ENCODE data around the gene NEK5. TPM values are rescaled to one million over a fixed set of nuclear protein-coding genes. Genes with fewer than 3 reads are reported as not detected.
"Not testable (repeated sequence)": the region's sequence is repeated elsewhere in the genome, so short reads cannot be mapped to it uniquely, and the experiment has no call there.

Gene NEK5
- total RNA-seq, 1 experiment from 2014 or later = not detected

DNA sequence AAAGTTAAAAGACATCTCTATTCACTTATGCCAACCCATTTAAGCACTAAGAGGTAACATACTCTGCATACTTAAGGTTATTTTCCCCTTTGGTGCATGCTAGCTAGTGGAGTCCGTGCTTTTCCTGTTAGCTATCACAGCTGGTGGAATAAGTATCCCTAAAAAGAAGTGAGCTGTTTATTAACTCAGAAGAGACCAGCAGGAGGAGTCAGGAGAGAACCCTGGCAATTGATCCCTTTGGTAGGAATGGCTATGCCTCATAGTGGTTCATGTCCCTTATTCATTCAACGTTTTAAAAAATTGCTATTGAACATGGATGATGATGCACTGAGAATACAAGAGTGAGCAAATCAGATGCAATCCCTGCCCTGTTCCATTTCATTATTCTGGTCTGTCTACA is 12.4 kb upstream of the NEK5 start:
- DNase-seq (ENCODE audit: low read depth) = peak; percentile 20

- no peak for DNase-seq (ENCODE audit: low read depth)
These were observed 8.6 kb upstream of the NEK5 start for GRCh38 chr13:52137489-52137888.

- DNase-seq (ENCODE audit: low read depth) = no peak
These were observed 7.9 kb upstream of the NEK5 start for GRCh38 chr13:52136763-52137162.

GRCh38 chr13:52130641-52131040 is 1.8 kb upstream of the NEK5 start:
- DNase-seq (ENCODE audit: low read depth) = no peak

- DNase-seq (ENCODE audit: low read depth) = peak; percentile 58
These were observed 830 bp downstream of the NEK5 start for GRCh38 chr13:52127783-52128702.

DNA sequence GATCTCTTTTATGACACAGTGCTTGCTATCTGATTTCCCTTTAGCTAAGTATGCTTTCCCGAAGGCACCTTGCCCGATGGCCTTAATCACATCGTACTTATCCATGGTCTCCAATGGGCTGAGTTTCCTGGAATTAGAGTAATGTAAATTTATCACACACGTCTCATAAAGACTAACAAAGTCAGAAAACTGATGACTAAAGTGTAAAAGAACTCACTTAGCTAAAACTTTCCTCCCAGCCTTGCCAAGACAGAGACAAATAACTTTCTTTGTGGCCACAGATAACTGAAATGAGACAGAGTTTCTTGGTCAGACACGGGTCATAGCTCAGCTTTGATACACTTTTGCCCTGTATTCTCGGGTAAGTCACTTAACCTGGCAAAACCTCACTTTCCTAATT is 1.5 kb downstream of the NEK5 start:
- DNase-seq (ENCODE audit: low read depth) = no peak

DNA sequence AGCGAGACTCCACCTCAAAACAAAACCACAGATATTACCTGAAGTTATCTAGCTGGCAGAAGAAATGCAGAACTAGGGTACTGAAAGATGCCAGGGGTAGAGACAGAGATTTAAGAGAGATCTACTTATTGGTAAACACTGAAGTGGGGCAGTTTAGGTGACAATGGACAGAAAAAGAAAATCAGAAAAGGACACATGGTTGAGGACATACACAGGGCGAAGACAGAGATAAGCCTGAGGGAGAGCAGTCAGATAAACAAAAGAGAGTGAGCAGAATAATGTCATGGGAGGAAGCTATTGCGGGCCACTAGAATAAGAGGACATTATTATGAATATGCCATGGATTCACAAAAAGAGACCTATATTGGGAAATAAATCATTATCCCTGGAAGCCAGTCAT is 3.3 kb downstream of the NEK5 start:
- DNase-seq (ENCODE audit: low read depth) = no peak

DNA sequence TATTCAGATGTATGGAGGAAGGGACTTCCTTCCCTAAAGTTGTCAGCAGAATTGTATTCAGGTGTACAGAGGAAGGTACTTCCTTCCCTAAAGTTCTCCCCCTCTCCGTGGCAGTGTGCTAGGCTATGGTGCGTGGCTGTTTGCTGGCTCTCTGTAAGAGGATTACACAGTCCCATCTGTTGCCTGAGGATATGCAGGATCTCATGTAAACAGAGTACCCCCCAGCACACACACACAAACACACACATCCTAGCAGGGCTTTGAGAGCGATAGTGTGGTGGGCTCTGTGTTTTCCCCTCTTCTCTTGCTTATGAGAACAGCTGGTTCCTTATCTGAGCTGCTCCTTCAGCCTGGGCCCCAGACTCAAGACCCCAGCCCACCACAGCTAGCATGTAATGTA is 10.3 kb downstream of the NEK5 start:
- DNase-seq (ENCODE audit: low read depth) = no peak

- DNase-seq (ENCODE audit: low read depth) = no peak
These were observed 10.8 kb downstream of the NEK5 start for GRCh38 chr13:52118095-52118494.

DNA sequence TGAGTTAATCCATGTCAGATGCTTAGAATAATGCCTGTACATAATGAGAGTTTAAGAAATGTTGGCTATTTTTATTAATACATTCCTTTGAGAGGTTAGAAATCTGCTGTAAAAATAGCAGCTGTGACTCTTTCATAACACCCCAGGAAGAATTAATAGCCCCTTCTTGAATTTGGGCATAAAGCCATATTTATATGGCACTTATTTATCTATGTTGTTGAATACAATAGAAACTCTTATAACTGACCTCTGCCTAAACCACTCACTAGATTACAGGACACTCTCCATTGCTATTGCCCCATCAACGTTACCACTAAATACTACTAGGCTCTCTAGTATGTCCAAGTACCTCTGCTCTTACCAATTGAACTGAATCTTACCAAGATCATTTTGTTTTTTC is 16.3 kb downstream of the NEK5 start:
- no peak for DNase-seq (ENCODE audit: low read depth)

- no peak for DNase-seq (ENCODE audit: low read depth)
These were observed 19.7 kb downstream of the NEK5 start for GRCh38 chr13:52109116-52109670.

DNA sequence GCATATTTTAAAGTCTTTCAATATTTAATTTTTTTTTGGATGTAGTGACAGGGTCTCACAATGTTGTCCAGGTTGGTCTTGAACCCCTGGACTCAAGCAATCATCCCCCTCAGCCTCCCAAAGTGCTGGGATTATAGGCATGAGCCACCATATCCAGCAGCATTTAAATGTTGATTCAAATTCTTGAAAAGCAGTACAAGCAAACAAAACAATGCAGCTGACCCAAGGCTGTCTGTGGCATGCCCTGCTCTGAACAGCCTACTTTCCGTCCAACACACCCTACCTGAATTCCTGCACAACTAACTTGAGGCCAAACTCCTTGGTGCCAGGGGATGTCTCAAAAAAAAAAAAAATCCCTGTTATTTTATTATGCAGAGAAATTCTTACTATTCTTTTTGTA is 23.0 kb downstream of the NEK5 start:
- DNase-seq (ENCODE audit: low read depth) = no peak

DNA sequence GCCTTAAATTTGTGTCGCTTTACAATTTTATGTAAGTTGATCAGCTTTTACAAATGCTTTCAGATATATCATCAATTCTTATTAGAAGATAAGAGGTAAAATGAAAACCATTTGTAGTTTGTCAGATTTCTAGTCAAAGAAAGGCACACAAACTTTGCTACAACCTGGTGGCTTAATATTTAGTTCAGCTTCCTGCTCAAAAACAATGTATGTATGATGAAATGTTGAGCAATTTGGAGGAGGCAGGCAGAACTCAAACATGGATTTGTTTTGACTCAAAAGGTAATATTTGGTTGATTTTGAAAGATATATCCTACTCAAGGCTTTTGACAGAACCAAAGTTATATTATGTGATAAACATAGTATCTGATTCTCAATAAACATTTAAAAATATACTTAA is 24.2 kb downstream of the NEK5 start:
- DNase-seq (ENCODE audit: low read depth) = no peak

- no peak for DNase-seq (ENCODE audit: low read depth)
These were observed 25.5 kb downstream of the NEK5 start for GRCh38 chr13:52103386-52103785.

DNA sequence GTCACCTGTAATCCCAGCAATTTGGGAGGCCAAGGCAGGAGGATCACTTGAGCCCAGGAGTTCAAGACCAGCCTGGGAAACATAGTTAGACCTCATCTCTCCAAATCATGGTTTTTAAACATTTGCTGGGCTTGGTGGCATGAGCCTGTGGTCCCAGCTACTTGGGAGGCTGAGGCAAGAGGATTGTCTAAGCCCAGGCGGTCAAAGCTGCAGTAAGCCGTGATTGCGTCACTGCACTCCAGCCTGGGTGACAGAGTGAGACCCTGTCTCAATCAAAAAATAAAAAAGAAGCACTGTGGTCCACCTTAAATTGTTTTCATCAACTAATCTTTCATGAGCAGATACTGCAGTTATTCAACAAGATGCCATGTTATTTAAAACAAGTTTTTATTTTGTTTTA is 26.4 kb downstream of the NEK5 start:
- DNase-seq (ENCODE audit: low read depth) = not testable (repeated sequence)

DNA sequence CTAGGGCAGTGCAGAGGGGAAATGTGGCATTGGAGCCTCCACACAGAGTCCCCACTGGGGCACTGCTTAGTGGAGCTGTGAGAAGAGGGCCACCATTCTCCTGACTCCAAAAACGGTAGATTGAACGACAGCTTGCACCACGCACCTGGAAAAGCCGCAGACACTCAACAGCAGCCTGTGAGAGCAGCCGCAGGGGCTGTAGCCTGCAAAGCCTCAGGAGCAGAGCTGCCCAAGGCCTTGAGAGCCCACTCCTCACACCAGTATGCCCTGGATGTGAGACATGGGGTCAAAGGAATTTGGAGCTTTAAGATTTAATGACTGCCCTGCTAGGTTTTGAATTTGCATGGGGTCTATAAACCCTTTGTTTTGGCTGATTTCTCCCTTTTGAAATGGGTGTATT is 31.7 kb downstream of the NEK5 start:
- DNase-seq (ENCODE audit: low read depth) = no peak

DNA sequence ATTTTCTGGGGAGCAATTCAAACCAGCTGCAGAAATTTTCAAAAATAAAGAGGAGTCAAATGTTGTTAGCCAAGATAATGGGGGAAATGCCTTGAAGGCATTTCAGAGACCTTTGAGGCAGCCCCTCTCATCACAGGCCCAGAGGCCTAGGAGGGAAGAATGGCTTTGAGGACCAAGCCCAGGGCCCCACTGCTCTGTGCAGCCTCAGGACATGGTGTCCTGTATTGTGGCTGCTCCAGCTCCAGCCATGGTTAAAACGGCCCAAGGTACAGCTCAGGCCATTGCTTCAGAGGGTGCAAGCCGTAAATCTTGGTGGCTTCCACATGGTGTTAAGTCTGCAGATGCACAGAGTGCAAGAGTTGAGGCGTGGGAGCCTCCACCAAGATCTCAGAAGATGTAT is 32.1 kb downstream of the NEK5 start:
- DNase-seq (ENCODE audit: low read depth) = no peak

- no peak for DNase-seq (ENCODE audit: low read depth)
These were observed 32.8 kb downstream of the NEK5 start for GRCh38 chr13:52096062-52096461.

- no peak for DNase-seq (ENCODE audit: low read depth)
These were observed 36.8 kb downstream of the NEK5 start for GRCh38 chr13:52092087-52092486.

DNA sequence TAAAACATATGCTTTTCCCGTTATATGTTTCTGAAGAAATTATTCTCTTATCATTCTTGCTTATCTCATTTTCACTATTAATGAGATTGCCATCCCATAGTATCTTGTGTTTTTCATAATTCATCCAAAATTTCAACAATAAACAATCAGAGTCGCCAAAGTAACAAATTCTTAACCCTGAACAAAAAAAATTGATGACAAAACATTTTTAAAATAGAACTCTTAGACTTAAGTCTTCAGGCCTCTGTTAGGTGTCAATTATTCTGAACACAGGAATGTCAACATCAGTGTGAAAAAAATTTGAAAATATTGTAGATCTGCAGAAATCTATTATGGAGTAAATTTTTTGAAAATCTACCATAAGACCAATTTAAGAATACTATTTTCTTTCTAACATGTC is 37.4 kb downstream of the NEK5 start:
- DNase-seq (ENCODE audit: low read depth) = no peak

DNA sequence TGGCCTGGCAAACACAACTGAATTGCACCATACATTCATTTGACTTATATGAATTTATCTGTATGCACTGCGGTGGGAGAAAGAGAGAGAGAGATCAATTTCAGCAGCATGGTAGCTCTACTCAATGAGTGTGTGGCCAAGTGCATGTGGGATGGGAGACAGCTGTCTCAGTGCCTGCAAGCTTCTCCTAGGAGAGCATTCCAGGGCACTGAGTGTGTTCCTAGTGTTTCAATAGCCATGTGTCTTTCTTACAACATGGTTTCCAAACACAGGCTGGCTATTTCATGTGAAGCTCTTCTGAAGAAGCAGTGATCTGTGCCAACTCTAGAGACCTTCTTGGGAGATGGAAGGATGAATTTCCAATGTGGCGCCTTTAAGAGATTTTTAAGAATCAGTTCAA is 43.5 kb downstream of the NEK5 start:
- DNase-seq (ENCODE audit: low read depth) = peak; percentile 95

DNA sequence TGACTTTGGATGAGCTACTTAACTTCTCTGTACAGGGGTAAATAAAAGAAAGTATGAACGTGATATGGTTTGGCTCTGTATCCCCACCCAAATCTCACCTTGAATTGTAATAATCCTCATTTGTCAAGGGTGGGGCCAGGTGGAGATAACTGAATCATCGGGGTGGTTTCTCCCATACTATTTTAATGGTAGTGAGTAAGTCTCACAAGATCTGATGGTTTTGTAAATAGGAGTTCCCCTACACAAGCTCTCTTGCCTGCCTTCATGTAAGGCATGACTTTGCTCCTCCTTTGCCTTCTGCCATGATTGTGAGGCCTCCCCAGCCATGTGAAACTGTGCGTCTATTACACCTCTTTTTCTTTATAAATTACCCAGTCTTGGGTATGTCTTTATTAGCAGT is 43.9 kb downstream of the NEK5 start:
- not testable (repeated sequence) for DNase-seq (ENCODE audit: low read depth)

- DNase-seq (ENCODE audit: low read depth) = no peak
These were observed 46.3 kb downstream of the NEK5 start for GRCh38 chr13:52082601-52083000.
